SK-N-MC (cell line): Measurements from ENCODE around the gene TPD52L1.

ENCODE experiments used
- EZH2 ChIP-seq: fragments of 200-600 bp; sonication (generic); IDR thresholded peaks from one replicate; pipeline ENCODE4 v1.6.1; 2017; ENCODE audit warnings: antibody characterized with exemption
- FOXP2 ChIP-seq: optimal IDR thresholded peaks from 2 replicates; pipeline ENCODE3; 2011; ENCODE audit warnings: mild to moderate bottlenecking, moderate library complexity; ENCODE audit not compliant: insufficient read depth; ENCODE audit errors: extremely low read length, control extremely low read depth

- TF ChIP-seq FOXP2 (no peak), EZH2 (no peak)
These were observed 116.8 kb downstream of the TPD52L1 start for GRCh38 chr6:125270380-125270779.
